Measurements from ENCODE around the gene OR2T10. TPM values are rescaled to one million over a fixed set of nuclear protein-coding genes. Genes with fewer than 3 reads are reported as not detected.

The OR2T10 gene
- total and polyA plus RNA-seq, 2 of the 4 experiments (the other 2 are of a cell fraction): not detected

DNA sequence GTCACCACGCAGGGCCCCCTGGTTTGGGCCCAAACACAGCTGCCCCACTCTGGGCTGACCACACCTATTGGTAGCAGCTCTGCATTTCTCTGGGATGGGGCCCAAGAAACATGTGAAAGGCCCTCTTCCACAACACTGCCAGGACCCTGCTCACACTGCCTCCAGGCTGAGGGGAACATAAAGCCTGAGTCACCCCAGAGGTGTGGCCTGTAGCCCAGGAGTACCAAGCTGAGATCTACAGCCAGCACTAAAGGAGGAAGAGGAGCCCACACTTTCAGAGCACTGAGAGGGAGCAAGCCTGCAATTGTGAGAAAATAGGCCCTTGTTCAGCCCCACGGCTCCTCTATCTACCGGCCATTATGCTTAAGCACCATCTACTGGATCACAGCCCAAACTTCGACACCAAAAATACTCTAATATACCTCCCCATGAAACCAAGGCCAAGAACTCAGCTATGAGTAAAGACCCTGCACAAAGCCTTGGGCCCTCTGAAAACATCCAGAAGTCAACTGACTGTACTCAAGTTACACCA lies 14.4 kb upstream of the OR2T10 start:
- Histone ChIP-seq H4K91ac (ENCODE audit: insufficient read depth, low read depth, low read length) (no peak overlapping the region), H2BK20ac (ENCODE audit: low read depth, low read length) (no peak overlapping the region), H3K27me3 (ENCODE audit: control insufficient read depth, insufficient read depth, low read length) (no peaks in the 10 kb centered on the region), H3K4me2 (ENCODE audit: low read depth, low read length) (no peak overlapping the region), H3K27ac (ENCODE audit: insufficient read depth, low read length) (no peak overlapping the region), H3K4me1 (ENCODE audit: control insufficient read depth, insufficient read depth, low read length) (no peaks in the 10 kb centered on the region), H3K9ac (ENCODE audit: low read depth, low read length) (no peak overlapping the region), H3K56ac (ENCODE audit: extremely low read depth, insufficient read depth, low read length) (no peak overlapping the region), H2AK9ac (replicated peaks; ENCODE audit: low read depth, low read length, poor library complexity) (no peak overlapping the region), H2BK15ac (ENCODE audit: low read depth, low read length) (no peak overlapping the region), H2BK120ac (ENCODE audit: low read depth, low read length) (no peak overlapping the region), H2BK5ac (ENCODE audit: low read depth, low read length, poor library complexity, severe bottlenecking) (no peak overlapping the region), H4K5ac (ENCODE audit: low read depth, low read length) (no peak overlapping the region), H3K23ac (ENCODE audit: low read depth, low read length) (no peak overlapping the region), H2AK5ac (ENCODE audit: low read depth, low read length) (no peak overlapping the region), H4K8ac (ENCODE audit: low read depth in 2 of 2, low read length in 2 of 2) (no peak overlapping the region), H3K36me3 (ENCODE audit: control insufficient read depth, insufficient read depth, low read length) (no peaks in the 10 kb centered on the region), H3K9me3 (ENCODE audit: control insufficient read depth, insufficient read depth, low read length) (no peaks in the 10 kb centered on the region), H3K4ac (ENCODE audit: low read depth, low read length) (no peak overlapping the region), H3K18ac (ENCODE audit: low read depth, low read length) (no peak overlapping the region), H3K14ac (replicated peaks; ENCODE audit: low read depth, low read length) (no peak overlapping the region), H3K79me1 (ENCODE audit: low read depth in 1 of 2, low read length in 2 of 2) (no peaks in the 10 kb centered on the region), H3K9me1 (ENCODE audit: insufficient read depth, low read length) (no peaks in the 10 kb centered on the region), H4K20me1 (ENCODE audit: insufficient read depth, low read length) (no peaks in the 10 kb centered on the region), H3K4me3 (ENCODE audit: insufficient read depth, low read depth, low read length) (no peak overlapping the region), H2AFZ (replicated peaks; ENCODE audit: low read length, poor library complexity) (no peak overlapping the region)
- no peak for DNase-seq
- intact Hi-C loops (cut with micrococcal nuclease): no loop called here
- ATAC-seq (ENCODE audit: low read depth): no peak
- no TSS peak for BruUV-seq (replicated peaks)
- TF ChIP-seq POLR2A (IDR thresholded peaks at IDR 0.05; ENCODE audit: low read depth, low read length) (no peak), MXI1 (IDR thresholded peaks at IDR 0.05; ENCODE audit: borderline replicate concordance, low read depth, low read length) (no peak), SMC3 (IDR thresholded peaks at IDR 0.05; ENCODE audit: low read depth, low read length) (no peak)
- TF ChIP-seq, protein P1, sequence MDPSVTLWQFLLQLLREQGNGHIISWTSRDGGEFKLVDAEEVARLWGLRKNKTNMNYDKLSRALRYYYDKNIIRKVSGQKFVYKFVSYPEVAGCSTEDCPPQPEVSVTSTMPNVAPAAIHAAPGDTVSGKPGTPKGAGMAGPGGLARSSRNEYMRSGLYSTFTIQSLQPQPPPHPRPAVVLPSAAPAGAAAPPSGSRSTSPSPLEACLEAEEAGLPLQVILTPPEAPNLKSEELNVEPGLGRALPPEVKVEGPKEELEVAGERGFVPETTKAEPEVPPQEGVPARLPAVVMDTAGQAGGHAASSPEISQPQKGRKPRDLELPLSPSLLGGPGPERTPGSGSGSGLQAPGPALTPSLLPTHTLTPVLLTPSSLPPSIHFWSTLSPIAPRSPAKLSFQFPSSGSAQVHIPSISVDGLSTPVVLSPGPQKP (IDR thresholded peaks at IDR 0.05; ENCODE audit: borderline replicate concordance, low read depth, low read length): no peak
- WGBS, 2 experiments (ENCODE audit: extremely low coverage in 2 of 2, insufficient read length in 1 of 2): no CpG with 5 or more reads among the region's 4 CpGs
- dilution Hi-C loops (cut with HindIII; ENCODE audit: low sequenced_read_pairs, unreplicated experiment): no loop called here
- in situ Hi-C loops (cut with MboI; ENCODE audit: low sequenced_read_pairs): no loop called here
- ChIA-PET CTCF (no interaction called here), POLR2A (ENCODE audit: unreplicated experiment) (no interaction called here)

Measured in IMR-90 (cell line).